K562 (cell line): ENCODE data around the gene CMIP. TPM values are rescaled to one million over a fixed set of nuclear protein-coding genes. Genes with fewer than 3 reads are reported as not detected.
A peak's percentile ranks its signal among the peaks of the same experiment; 100 is the strongest.

ENCODE experiments used
- CAMTA2 ChIP-seq: fragments of 250-450 bp; sonication (Bioruptor Pico); conservative IDR thresholded peaks from 2 replicates; pipeline ENCODE4 v1.5.1; 2022
- CCNT2 ChIP-seq: IDR thresholded peaks from 2 replicates; pipeline ENCODE4 v1.6.1; 2011; ENCODE audit warnings: borderline replicate concordance, low read depth, mild to moderate bottlenecking, moderate library complexity, mixed read lengths, low read length; ENCODE audit not compliant: insufficient read length; ENCODE audit errors: extremely low read depth
- EP300 ChIP-seq: IDR thresholded peaks from 2 replicates; pipeline ENCODE4 v1.6.1; 2012; ENCODE audit warnings: low read length, improper control_type of control experiment
- ERF ChIP-seq: fragments of 450-650 bp; formaldehyde crosslinking; IDR thresholded peaks from 2 replicates; pipeline ENCODE4 v1.4.0; 2020; ENCODE audit warnings: mild to moderate bottlenecking, mixed read lengths
- ETV5 ChIP-seq: sonication (generic); formaldehyde crosslinking; IDR thresholded peaks from 2 replicates; pipeline ENCODE4 v1.4.0; 2020; ENCODE audit warnings: low read depth, mild to moderate bottlenecking, missing genetic modification reagents
- FOXJ2 ChIP-seq: fragments of 200-800 bp; sonication (Bioruptor generic); IDR thresholded peaks from 2 replicates; pipeline ENCODE4 v1.6.1; 2016; ENCODE audit warnings: missing genetic modification characterization, missing compliant biosample characterization
- GTF2E2 ChIP-seq: fragments of 200-800 bp; sonication (Bioruptor generic); IDR thresholded peaks from 2 replicates; pipeline ENCODE4 v1.6.1; 2016; ENCODE audit warnings: missing genetic modification characterization, missing compliant biosample characterization
- HDGF ChIP-seq: fragments of 450-650 bp; IDR thresholded peaks from 2 replicates; pipeline ENCODE4 v1.6.1; 2016
- HMGN3 ChIP-seq: IDR thresholded peaks from 2 replicates; pipeline ENCODE4 v1.6.1; 2011; ENCODE audit warnings: borderline replicate concordance, low read depth, mild to moderate bottlenecking, mixed read lengths, low read length; ENCODE audit not compliant: insufficient read length; ENCODE audit errors: extremely low read depth
- HNRNPL ChIP-seq: fragments of 200-400 bp; formaldehyde crosslinking; IDR thresholded peaks from 2 replicates; pipeline ENCODE4 v1.6.1; 2017; ENCODE audit warnings: low read depth, mild to moderate bottlenecking, low read length
- LARP7 ChIP-seq: fragments of 450-650 bp; IDR thresholded peaks from 2 replicates; pipeline ENCODE4 v1.6.1; 2016
- MAFF ChIP-seq: IDR thresholded peaks from 2 replicates; pipeline ENCODE4 v1.6.1; 2012; ENCODE audit warnings: low read length, improper control_type of control experiment
- MBD2 ChIP-seq: sonication (generic); IDR thresholded peaks from 2 replicates; pipeline ENCODE4 v1.6.1; 2016; ENCODE audit warnings: low read depth, borderline replicate concordance
- NR2F6 ChIP-seq: fragments of 450-650 bp; formaldehyde crosslinking; IDR thresholded peaks from 2 replicates; pipeline ENCODE4 v1.4.0; 2020; ENCODE audit warnings: mild to moderate bottlenecking
- NRF1 ChIP-seq, 2 experiments: fragments of 450-650 bp; IDR thresholded peaks in 1 of 2; conservative IDR thresholded peaks in 1 of 2; 2 replicates each; pipeline ENCODE4 v1.6.1; 2014; ENCODE audit warnings: mild to moderate bottlenecking in 2 of 2
- SAFB2 ChIP-seq: fragments of 200-400 bp; formaldehyde crosslinking; IDR thresholded peaks from 2 replicates; pipeline ENCODE4 v1.6.1; 2018; ENCODE audit warnings: borderline replicate concordance, low read length, low read depth, moderate library complexity; ENCODE audit not compliant: severe bottlenecking
- SRF ChIP-seq, 2 experiments: fragments of 250-450, 450-650 bp in 1 of 2; sonication (Bioruptor Pico) in 1 of 2; sonication (generic) in 1 of 2; formaldehyde crosslinking; IDR thresholded peaks; 2 replicates each; pipeline versions ENCODE4 v1.5.0 to v1.5.1; 2020 to 2022; ENCODE audit warnings: mild to moderate bottlenecking in 1 of 2, missing genetic modification reagents in 1 of 2
- TCFL5 ChIP-seq: fragments of 250-450 bp; sonication (Bioruptor Pico); conservative IDR thresholded peaks from 2 replicates; pipeline ENCODE4 v1.6.1; 2021; ENCODE audit warnings: mild to moderate bottlenecking, moderate library complexity, matching md5 sums
- ZC3H11A ChIP-seq: IDR thresholded peaks from 2 replicates; pipeline ENCODE4 v1.6.1; 2012; ENCODE audit warnings: low read depth, low read length, improper control_type of control experiment
- ZC3H4 ChIP-seq: sonication (generic); formaldehyde crosslinking; IDR thresholded peaks from 2 replicates; pipeline ENCODE4 v1.9.0; 2021; ENCODE audit warnings: missing genetic modification reagents, borderline replicate concordance
- ZEB2 ChIP-seq: fragments of 450-650 bp; IDR thresholded peaks from 2 replicates; pipeline ENCODE4 v1.6.1; 2016
- ZFX ChIP-seq: sonication (generic); formaldehyde crosslinking; IDR thresholded peaks from 2 replicates; pipeline ENCODE4 v1.8.0; 2022; ENCODE audit warnings: mild to moderate bottlenecking, missing genetic modification reagents, moderate library complexity
- ZNF146 ChIP-seq: IDR thresholded peaks from one replicate; pipeline ENCODE4 v1.6.1; 2018; ENCODE audit warnings: missing compliant biosample characterization; ENCODE audit not compliant: unreplicated experiment
- ZNF232 ChIP-seq: sonication (generic); formaldehyde crosslinking; IDR thresholded peaks from 2 replicates; pipeline ENCODE4 v1.8.0; 2022; ENCODE audit warnings: mild to moderate bottlenecking, missing genetic modification reagents
- ZNF24 ChIP-seq: fragments of 450-650 bp; IDR thresholded peaks from 2 replicates; pipeline ENCODE4 v1.6.1; 2016
- ZNF41 ChIP-seq: fragments of 250-450 bp; sonication (Bioruptor Pico); conservative IDR thresholded peaks from 2 replicates; pipeline ENCODE4 v1.4.0; 2020; ENCODE audit warnings: mild to moderate bottlenecking
- ZNF583 ChIP-seq: fragments of 250-450 bp; sonication (Bioruptor Pico); IDR thresholded peaks from 2 replicates; pipeline ENCODE4 v1.4.0; 2020
- ZNF639 ChIP-seq, 2 experiments: fragments of 200-800 bp in 1 of 2; sonication (Bioruptor generic) in 1 of 2; sonication (generic) in 1 of 2; formaldehyde crosslinking in 1 of 2; IDR thresholded peaks in 1 of 2; conservative IDR thresholded peaks in 1 of 2; 2 replicates each; pipeline versions ENCODE4 v1.5.0 to v1.6.1; 2016 to 2020; ENCODE audit warnings: missing compliant biosample characterization in 1 of 2, missing genetic modification characterization in 1 of 2, missing genetic modification reagents in 1 of 2
- polyA plus RNA-seq, 8 experiments: library from polyadenylated mRNA; depleted of rRNA in 4 of 8; stranded (reverse) in 5 of 8; unstranded in 3 of 8; fragments of >200 nt; fragmentation: Nextera tagmentation in 2 of 8; fragmentation: Illumina TruSeq in 1 of 8; extraction: Ambion mirVana in 2 of 8; extraction: Trizol in 1 of 8; gene quantifications; 2 replicates each; pipeline versions ENCODE4 v1.2.1 to v1.2.3, GENCODE V29; 2011 to 2014; ENCODE audit warnings: inconsistent platforms in 1 of 8, missing spikeins in 1 of 8
- total RNA-seq, 7 experiments: library from RNA; depleted of rRNA in 6 of 7; stranded (reverse); fragments of >200 nt in 6 of 7; fragmentation: Illumina TruSeq in 2 of 7; extraction: Trizol in 2 of 7; gene quantifications; 2 replicates each; pipeline versions ENCODE4 v1.2.1 to v1.2.3, GENCODE V29; 2011 to 2021; ENCODE audit warnings: low replicate concordance in 1 of 7
- TF ChIP-seq, protein P1 (sequence below), 2 experiments: IDR thresholded peaks; 2 replicates each; pipeline ENCODE4 v1.6.1; 2011; ENCODE audit warnings: borderline replicate concordance in 1 of 2, control low read depth in 1 of 2, low read depth in 1 of 2, low read length in 1 of 2, mild to moderate bottlenecking in 1 of 2, mixed read lengths in 1 of 2, moderate library complexity in 1 of 2; ENCODE audit not compliant: insufficient read depth in 1 of 2, insufficient read length in 1 of 2, poor library complexity in 1 of 2, severe bottlenecking in 1 of 2; ENCODE audit errors: extremely low read depth in 1 of 2

The CMIP gene
- total and polyA plus RNA-seq, 9 of the 15 experiments (the other 6 are each of a cell fraction or from before 2014, with no cell fraction given), result 0.94 to 82.5 (median 10.3) TPM

GRCh38 chr16:81431554-81432353 lies 12.9 kb upstream of the CMIP start (continued):
- TF ChIP-seq GTF2E2 (tag), result no peak
- TF ChIP-seq ERF (CRISPR knock-in tag), result no peak
- TF ChIP-seq ZNF639 (CRISPR knock-in tag; conservative IDR thresholded peaks at IDR 0.05 in 1 of 2, IDR thresholded peaks at IDR 0.05 in 1 of 2), result 0 out of 4 replicates have a peak, but pooled peaks of 1 of the 2 experiments have one; percentile 19
- TF ChIP-seq NRF1 (conservative IDR thresholded peaks at IDR 0.05 in 1 of 2, IDR thresholded peaks at IDR 0.05 in 1 of 2), result peak; percentile 38 to 57; a peak in 2 of 4 replicates
- no peak for TF ChIP-seq ZNF583
- TF ChIP-seq, protein P1, sequence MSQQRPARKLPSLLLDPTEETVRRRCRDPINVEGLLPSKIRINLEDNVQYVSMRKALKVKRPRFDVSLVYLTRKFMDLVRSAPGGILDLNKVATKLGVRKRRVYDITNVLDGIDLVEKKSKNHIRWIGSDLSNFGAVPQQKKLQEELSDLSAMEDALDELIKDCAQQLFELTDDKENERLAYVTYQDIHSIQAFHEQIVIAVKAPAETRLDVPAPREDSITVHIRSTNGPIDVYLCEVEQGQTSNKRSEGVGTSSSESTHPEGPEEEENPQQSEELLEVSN (IDR thresholded peaks at IDR 0.05; ENCODE audit: borderline replicate concordance in 1 of 2, extremely low read depth in 1 of 2, insufficient read depth in 1 of 2, insufficient read length in 1 of 2, low read depth in 1 of 2, low read length in 1 of 2, poor library complexity in 1 of 2, severe bottlenecking in 1 of 2), result no peak
- no peak for TF ChIP-seq LARP7
- no peak for TF ChIP-seq ZEB2
- no peak for TF ChIP-seq HDGF
- TF ChIP-seq MAFF, result no peak
- TF ChIP-seq NR2F6, result no peak
- TF ChIP-seq ETV5 (CRISPR knock-in tag), result no peak
- peak in 1 of 2 experiments; percentile 74; a peak in 1 of 4 replicates for TF ChIP-seq SRF (CRISPR knock-in tag; IDR thresholded peaks at IDR 0.05)
- TF ChIP-seq ZNF232, result no peak
- TF ChIP-seq ZNF24, result no peak
- no peak for TF ChIP-seq ZNF146 (CRISPR knock-in tag)
- no peak for TF ChIP-seq CAMTA2 (CRISPR knock-in tag)
- no peak for TF ChIP-seq MBD2
- no peak for TF ChIP-seq HNRNPL
- TF ChIP-seq TCFL5 (CRISPR knock-in tag), result no peak
- no peak for TF ChIP-seq CCNT2
- TF ChIP-seq SAFB2, result no peak
- no peak for TF ChIP-seq EP300
- no peak for TF ChIP-seq FOXJ2 (tag)
- TF ChIP-seq ZNF41 (CRISPR knock-in tag), result no peak
- TF ChIP-seq ZC3H4, result no peak
- TF ChIP-seq ZFX (CRISPR knock-in tag), result peak; percentile 65
- no peak for TF ChIP-seq ZC3H11A
- TF ChIP-seq HMGN3, result no peak
